Fibroblast of skin of right biceps (primary cell): ENCODE measurements around the gene MAPK7.
A peak's percentile ranks its signal among the peaks of the same experiment; 100 is the strongest.

ENCODE experiments used
- DNase-seq: peaks from one replicate; pipeline ENCODE4 v3.0.0-alpha.2; 2013

MAPK7 gene

GRCh38 chr17:19378416-19379360 lies at the start of gene MAPK7:
MAPK7 (plus strand) TSS chr17:19378498; CDS start chr17:19378901, 403 bp downstream.
- no peak for DNase-seq

GRCh38 chr17:19329136-19329535 lies 49.2 kb upstream of the MAPK7 start:
- DNase-seq, result no peak

GRCh38 chr17:19329839-19330238 lies 48.5 kb upstream of the MAPK7 start:
- DNase-seq, result no peak

GRCh38 chr17:19330271-19330670 lies 48.0 kb upstream of the MAPK7 start:
- no peak for DNase-seq

- peak; percentile 88 for DNase-seq
Observed at GRCh38 chr17:19331134-19331533, 47.2 kb upstream of the MAPK7 start.

- DNase-seq, result no peak
Observed at GRCh38 chr17:19331543-19332245, 46.6 kb upstream of the MAPK7 start.

GRCh38 chr17:19332371-19333131 lies 45.7 kb upstream of the MAPK7 start:
- no peak for DNase-seq

- DNase-seq, result no peak
Observed at GRCh38 chr17:19333132-19333440, 45.2 kb upstream of the MAPK7 start.

GRCh38 chr17:19333736-19334290 lies 44.5 kb upstream of the MAPK7 start:
- no peak for DNase-seq

- no peak for DNase-seq
Observed at GRCh38 chr17:19334331-19334730, 44.0 kb upstream of the MAPK7 start.

- no peak for DNase-seq
Observed at GRCh38 chr17:19335951-19336631, 42.2 kb upstream of the MAPK7 start.

GRCh38 chr17:19336938-19337711 lies 41.2 kb upstream of the MAPK7 start:
- no peak for DNase-seq

GRCh38 chr17:19337712-19338023 lies 40.6 kb upstream of the MAPK7 start:
- no peak for DNase-seq

- DNase-seq, result peak; percentile 30
Observed at GRCh38 chr17:19338031-19338990, 40.0 kb upstream of the MAPK7 start.

- no peak for DNase-seq
Observed at GRCh38 chr17:19339341-19339815, 38.9 kb upstream of the MAPK7 start.

GRCh38 chr17:19341211-19341631 lies 37.1 kb upstream of the MAPK7 start:
- DNase-seq, result no peak

GRCh38 chr17:19341641-19342610 lies 36.4 kb upstream of the MAPK7 start:
- DNase-seq, result peak; percentile 62

GRCh38 chr17:19342611-19343255 lies 35.6 kb upstream of the MAPK7 start:
- no peak for DNase-seq

- no peak for DNase-seq
Observed at GRCh38 chr17:19343256-19343630, 35.1 kb upstream of the MAPK7 start.
